Neural progenitor cell (in vitro differentiated cells): ENCODE measurements around the gene GRHL1.

Experiments
- CTCF ChIP-seq: fragments of 200-600 bp; sonication (generic); IDR thresholded peaks from 2 replicates; pipeline ENCODE4 v1.5.1; 2017; ENCODE audit warnings: antibody characterized with exemption, mild to moderate bottlenecking
- EZH2 ChIP-seq: fragments of 200-600 bp; sonication (generic); IDR thresholded peaks from 2 replicates; pipeline ENCODE4 v1.6.1; 2017; ENCODE audit warnings: antibody characterized with exemption, mild to moderate bottlenecking, moderate library complexity
- EZH2phosphoT487 ChIP-seq: fragments of 200-600 bp; sonication (generic); IDR thresholded peaks from 2 replicates; pipeline ENCODE4 v1.6.1; 2017; ENCODE audit warnings: antibody characterized with exemption

GRCh38 chr2:9995059-9995458, 43.6 kb downstream of the GRHL1 start:
- no peak for TF ChIP-seq CTCF
- no peak for TF ChIP-seq EZH2
- no peak for TF ChIP-seq EZH2phosphoT487
